C4-2B (cell line): Measurements from ENCODE around the gene TMEM175.

Source experiments
- CTCF ChIP-seq: fragments of 450-650 bp; conservative IDR thresholded peaks from 2 replicates; pipeline ENCODE4 v1.5.1; 2017; ENCODE audit warnings: mild to moderate bottlenecking
- ZFX ChIP-seq: fragments of 450-650 bp; IDR thresholded peaks from 2 replicates; pipeline ENCODE4 v1.6.1; 2017

GRCh38 chr4:926538-926937, 5.7 kb upstream of the TMEM175 start:
- no peak; the same call in 1 of the 2 replicates for TF ChIP-seq CTCF
- TF ChIP-seq ZFX = no peak
